Measurements from ENCODE around the gene BUD23.
A peak's percentile ranks its signal among the peaks of the same experiment; 100 is the strongest.
"Not testable (repeated sequence)": the region's sequence is repeated elsewhere in the genome, so short reads cannot be mapped to it uniquely, and the experiment has no call there.

BUD23 gene

GRCh38 chr7:73720443-73720842 is 37.0 kb downstream of the BUD23 start:
- DNase-seq = not testable (repeated sequence)

GRCh38 chr7:73721377-73721817 is 38.0 kb downstream of the BUD23 start:
- no peak for DNase-seq

GRCh38 chr7:73722182-73722581 is 38.8 kb downstream of the BUD23 start:
- not testable (repeated sequence) for DNase-seq

- no peak for DNase-seq
Observed at GRCh38 chr7:73722785-73723184, 39.4 kb downstream of the BUD23 start.

- DNase-seq = no peak
Observed at GRCh38 chr7:73723813-73724212, 40.4 kb downstream of the BUD23 start.

GRCh38 chr7:73726083-73726466 is 42.7 kb downstream of the BUD23 start:
- DNase-seq = no peak

GRCh38 chr7:73727952-73728351 is 44.6 kb downstream of the BUD23 start:
- DNase-seq = no peak

- DNase-seq = no peak
Observed at GRCh38 chr7:73728551-73728950, 45.2 kb downstream of the BUD23 start.

- DNase-seq = no peak
Observed at GRCh38 chr7:73730485-73730884, 47.1 kb downstream of the BUD23 start.

- no peak for DNase-seq
Observed at GRCh38 chr7:73732397-73732796, 49.0 kb downstream of the BUD23 start.

- DNase-seq = no peak
Observed at GRCh38 chr7:73734619-73735527, 51.5 kb downstream of the BUD23 start.

GRCh38 chr7:73735528-73735905 is 52.1 kb downstream of the BUD23 start:
- DNase-seq = no peak

- no peak for DNase-seq
Observed at GRCh38 chr7:73736885-73737284, 53.5 kb downstream of the BUD23 start.

GRCh38 chr7:73737491-73738219 is 54.3 kb downstream of the BUD23 start:
- DNase-seq = no peak

GRCh38 chr7:73738220-73738611 is 54.8 kb downstream of the BUD23 start:
- no peak for DNase-seq

GRCh38 chr7:73738612-73739386 is 55.4 kb downstream of the BUD23 start, which contains the start of gene ABHD11:
ABHD11 (minus strand) TSS chr7:73738802; CDS start chr7:73738770, 32 bp downstream.
- peak; percentile 39 for DNase-seq

- DNase-seq = no peak
Observed at GRCh38 chr7:73739387-73739767, 56.0 kb downstream of the BUD23 start.

GRCh38 chr7:73740212-73740611 is 56.8 kb downstream of the BUD23 start:
- no peak for DNase-seq

- DNase-seq = no peak
Observed at GRCh38 chr7:73740771-73741170, 57.4 kb downstream of the BUD23 start.

- no peak for DNase-seq
Observed at GRCh38 chr7:73741600-73741999, 58.2 kb downstream of the BUD23 start.

GRCh38 chr7:73742338-73742752 is 58.9 kb downstream of the BUD23 start:
- DNase-seq = no peak

GRCh38 chr7:73742753-73743641 is 59.6 kb downstream of the BUD23 start:
- DNase-seq = no peak
